ENCODE results near the gene COL24A1.

GRCh38 chr1:85824066-85824840, 332.3 kb downstream of the COL24A1 start:
- TF ChIP-seq EZH2 (IDR thresholded peaks at IDR 0.05; ENCODE audit: insufficient read depth, poor library complexity, severe bottlenecking) (no peak), EZH2phosphoT487 (IDR thresholded peaks at IDR 0.05; ENCODE audit: insufficient read depth, low read depth) (no peak)
